Omental fat pad (tissue), 4 donors: ENCODE measurements around the gene CENPP. TPM values are rescaled to one million over a fixed set of nuclear protein-coding genes. Genes with fewer than 3 reads are reported as not detected.
"Not testable (repeated sequence)": the region's sequence is repeated elsewhere in the genome, so short reads cannot be mapped to it uniquely, and the experiment has no call there.

Experiments used
- ATAC-seq: fragments of 150-250 bp; one replicate; pipeline ENCODE4 v1.9.1; 2016; ENCODE audit warnings: mild to moderate bottlenecking, moderate library complexity; ENCODE audit not compliant: low FRiP score
- DNase-seq: peaks from one replicate; pipeline ENCODE4 v3.0.0-alpha.2; 2019; ENCODE audit warnings: low spot score
- total RNA-seq, 4 donors: library from RNA; depleted of rRNA; stranded (reverse); fragments of >200 nt; gene quantifications; one replicate each; pipeline ENCODE4 v1.1.0, GENCODE V29; 2016
- TF ChIP-seq, protein P1 (sequence below), 3 donors: fragments of 450-650 bp; IDR thresholded peaks; one replicate each; pipeline ENCODE4 v1.5.1; 2016 to 2017; ENCODE audit warnings: antibody characterized with exemption in 3 of 3, mild to moderate bottlenecking in 3 of 3, moderate library complexity in 2 of 3

CENPP gene
- total RNA-seq, 4 donors from 2014 or later: 1.2 to 7.0 (median 5.6) TPM

- no peak for DNase-seq
- no peak for ATAC-seq
- TF ChIP-seq, protein P1, sequence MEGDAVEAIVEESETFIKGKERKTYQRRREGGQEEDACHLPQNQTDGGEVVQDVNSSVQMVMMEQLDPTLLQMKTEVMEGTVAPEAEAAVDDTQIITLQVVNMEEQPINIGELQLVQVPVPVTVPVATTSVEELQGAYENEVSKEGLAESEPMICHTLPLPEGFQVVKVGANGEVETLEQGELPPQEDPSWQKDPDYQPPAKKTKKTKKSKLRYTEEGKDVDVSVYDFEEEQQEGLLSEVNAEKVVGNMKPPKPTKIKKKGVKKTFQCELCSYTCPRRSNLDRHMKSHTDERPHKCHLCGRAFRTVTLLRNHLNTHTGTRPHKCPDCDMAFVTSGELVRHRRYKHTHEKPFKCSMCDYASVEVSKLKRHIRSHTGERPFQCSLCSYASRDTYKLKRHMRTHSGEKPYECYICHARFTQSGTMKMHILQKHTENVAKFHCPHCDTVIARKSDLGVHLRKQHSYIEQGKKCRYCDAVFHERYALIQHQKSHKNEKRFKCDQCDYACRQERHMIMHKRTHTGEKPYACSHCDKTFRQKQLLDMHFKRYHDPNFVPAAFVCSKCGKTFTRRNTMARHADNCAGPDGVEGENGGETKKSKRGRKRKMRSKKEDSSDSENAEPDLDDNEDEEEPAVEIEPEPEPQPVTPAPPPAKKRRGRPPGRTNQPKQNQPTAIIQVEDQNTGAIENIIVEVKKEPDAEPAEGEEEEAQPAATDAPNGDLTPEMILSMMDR (IDR thresholded peaks at IDR 0.05): no peak
Measured at GRCh38 chr9:92402826-92403745, 77.3 kb downstream of the CENPP start.

DNA sequence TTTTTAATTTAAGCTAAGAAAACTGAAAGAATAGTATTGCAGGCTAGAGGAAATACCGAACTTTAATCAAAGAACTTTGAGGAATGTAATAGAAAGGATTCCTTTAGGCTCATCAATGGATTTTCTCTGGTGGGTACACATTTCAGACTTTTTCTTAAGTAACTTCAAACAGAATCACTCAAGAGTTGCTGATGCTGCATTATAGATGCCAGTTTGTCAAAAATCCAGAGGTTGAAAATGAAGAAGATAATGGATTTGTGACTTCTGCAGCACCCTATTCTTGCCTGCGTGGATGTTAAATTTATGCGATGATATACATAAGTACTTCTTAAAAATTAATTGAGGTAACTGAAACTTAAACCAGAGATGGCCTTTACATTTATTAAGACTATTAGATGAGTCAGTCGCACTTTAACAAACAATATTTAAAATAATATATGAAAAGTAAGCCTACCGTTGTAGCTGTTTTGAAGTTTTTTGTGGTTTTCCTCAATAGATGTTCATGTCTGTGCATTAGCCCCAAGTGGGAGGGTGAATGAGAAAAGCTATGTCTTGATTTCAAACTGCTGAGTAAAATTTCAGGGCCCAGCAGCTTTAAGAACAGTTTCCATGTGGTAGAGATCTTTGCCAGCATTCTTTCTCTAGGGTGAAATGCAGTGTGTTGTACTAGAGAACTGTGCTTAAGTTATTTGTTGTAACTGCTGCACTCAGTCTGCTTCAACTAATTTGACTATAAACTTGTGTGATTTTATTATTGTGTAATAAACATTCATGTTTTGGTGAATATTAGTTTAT lies 78.5 kb downstream of the CENPP start, which contains the start of gene OGN:
Gene OGN (minus strand): TSS at position 537 of the 795 bp plus-strand sequence. CDS start 1,171 bp downstream, outside the sequence.
- TF ChIP-seq, protein P1 (IDR thresholded peaks at IDR 0.05): no peak
- no peak for DNase-seq
- ATAC-seq: no peak

DNA sequence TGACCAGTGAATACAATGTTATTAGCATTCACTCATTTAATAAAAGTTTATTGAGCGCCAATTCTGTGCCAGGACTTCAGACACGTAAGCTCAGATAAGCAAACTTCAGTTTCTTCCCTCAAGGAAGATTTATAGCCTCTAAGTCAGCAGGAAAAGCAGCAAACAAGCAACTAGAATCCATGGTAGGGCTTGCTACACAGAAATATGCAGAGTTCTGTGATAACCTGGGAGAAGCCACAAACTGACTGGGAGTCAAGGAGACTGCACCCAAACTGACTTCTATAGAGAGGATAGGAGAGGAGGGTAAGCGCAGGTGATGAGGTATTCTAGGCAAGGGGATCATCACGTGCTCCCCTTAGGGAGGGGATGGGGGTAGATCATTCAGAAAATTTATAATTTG lies 80.1 kb downstream of the CENPP start:
- TF ChIP-seq, protein P1 (IDR thresholded peaks at IDR 0.05): no peak
- peak; percentile 48 for ATAC-seq
- no peak for DNase-seq

- ATAC-seq (peak; percentile 48), DNase-seq (no peak)
- TF ChIP-seq, protein P1 (IDR thresholded peaks at IDR 0.05): no peak
Measured at GRCh38 chr9:92406477-92406876, 80.7 kb downstream of the CENPP start.

GRCh38 chr9:92407818-92408217 lies 82.1 kb downstream of the CENPP start:
- DNase-seq (no peak), ATAC-seq (no peak)
- TF ChIP-seq, protein P1 (IDR thresholded peaks at IDR 0.05): no peak

DNA sequence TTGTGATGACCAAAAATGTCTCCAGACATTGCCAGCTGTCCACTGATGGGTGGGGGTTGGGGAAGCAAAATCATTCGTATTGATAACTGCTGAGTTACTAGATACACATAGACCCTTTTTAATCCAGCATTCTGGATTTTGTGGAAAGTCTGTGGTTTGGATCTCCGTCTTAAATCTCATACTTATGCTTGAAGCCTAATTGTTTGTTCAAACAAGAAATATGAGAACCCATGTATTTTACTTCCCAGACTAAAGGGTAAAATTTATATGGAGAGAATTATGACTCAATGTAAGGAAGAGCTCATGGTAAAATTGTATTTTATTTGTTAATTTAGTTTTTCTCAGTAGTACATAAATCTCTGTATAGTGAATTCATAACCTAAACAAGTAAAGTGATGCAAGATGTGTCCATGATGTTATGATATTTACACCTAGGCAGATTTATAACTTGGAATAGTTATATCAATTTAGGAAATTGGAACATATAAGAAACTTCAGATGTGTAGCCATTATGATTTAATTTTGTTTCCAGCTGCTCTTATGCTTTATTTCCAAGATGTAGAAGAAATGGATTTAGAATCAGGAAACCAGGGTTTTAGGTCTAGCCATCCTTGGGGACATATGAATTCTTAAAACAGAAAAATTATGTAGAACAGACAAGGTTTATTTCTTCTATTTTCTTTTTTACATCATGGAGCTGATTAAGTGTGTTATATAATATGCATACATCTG lies 83.2 kb downstream of the CENPP start:
- ATAC-seq (no peak), DNase-seq (no peak)
- TF ChIP-seq, protein P1 (IDR thresholded peaks at IDR 0.05): no peak

GRCh38 chr9:92411157-92411556 lies 85.4 kb downstream of the CENPP start:
- ATAC-seq, DNase-seq: not testable (repeated sequence)
